ENCODE measurements around the gene COQ8A. TPM values are rescaled to one million over a fixed set of nuclear protein-coding genes. Genes with fewer than 3 reads are reported as not detected.
"Not testable (repeated sequence)": the region's sequence is repeated elsewhere in the genome, so short reads cannot be mapped to it uniquely, and the experiment has no call there.

COQ8A gene
- total RNA-seq, 1 donor from 2014 or later, result 17.5 TPM

GRCh38 chr1:226995365-226996332 lies 55.6 kb downstream of the COQ8A start:
- FAIRE-seq, result no peak
- no peak for DNase-seq (ENCODE audit: low spot score in 2 of 2)

GRCh38 chr1:226999579-226999978 lies 59.5 kb downstream of the COQ8A start:
- FAIRE-seq; DNase-seq (ENCODE audit: low spot score in 2 of 2): not testable (repeated sequence)

- no peak for DNase-seq (ENCODE audit: low spot score in 2 of 2)
These were observed 62.5 kb downstream of the COQ8A start for GRCh38 chr1:227002531-227003049.

GRCh38 chr1:227003165-227003564 lies 63.1 kb downstream of the COQ8A start:
- DNase-seq (ENCODE audit: low spot score in 2 of 2) (no peak), FAIRE-seq (no peak)

More at GRCh38 chr1:227002531-227003049, 62.5 kb downstream of the COQ8A start:
- FAIRE-seq, result no peak

- FAIRE-seq, result no peak
- DNase-seq (ENCODE audit: low spot score in 2 of 2), result no peak
These were observed 64.7 kb downstream of the COQ8A start for GRCh38 chr1:227004796-227005195.

- no peak for DNase-seq (ENCODE audit: low spot score in 2 of 2)
- FAIRE-seq, result no peak
These were observed 66.2 kb downstream of the COQ8A start for GRCh38 chr1:227006226-227006796.

GRCh38 chr1:227009937-227010336 lies 69.8 kb downstream of the COQ8A start:
- FAIRE-seq (no peak), DNase-seq (ENCODE audit: low spot score in 2 of 2) (no peak)

GRCh38 chr1:227010645-227011044 lies 70.6 kb downstream of the COQ8A start:
- FAIRE-seq (no peak), DNase-seq (ENCODE audit: low spot score in 2 of 2) (no peak)

GRCh38 chr1:227016990-227017389 lies 76.9 kb downstream of the COQ8A start:
- no peak for DNase-seq (ENCODE audit: low spot score in 2 of 2)
- no peak for FAIRE-seq

GRCh38 chr1:227032396-227032795 lies 92.3 kb downstream of the COQ8A start:
- FAIRE-seq (no peak), DNase-seq (ENCODE audit: low spot score in 2 of 2) (no peak)

GRCh38 chr1:227033880-227034279 lies 93.8 kb downstream of the COQ8A start:
- no peak for DNase-seq (ENCODE audit: low spot score in 2 of 2)
- no peak for FAIRE-seq

- FAIRE-seq, result no peak
- DNase-seq (ENCODE audit: low spot score in 2 of 2), result no peak
These were observed 95.2 kb downstream of the COQ8A start for GRCh38 chr1:227035316-227035715.

- DNase-seq (ENCODE audit: low spot score in 2 of 2) (no peak), FAIRE-seq (no peak)
These were observed 97.0 kb downstream of the COQ8A start for GRCh38 chr1:227037121-227037520.

Small RNA genes lying within 50 kb of the gene (small RNA-seq; reads per million reads assigned to genes)
- gene AL353689.1, result not detected

Other genes starting within 250 kb of the COQ8A start
- gene ITPKB, start 201.0 kb upstream of the COQ8A start, total RNA-seq, result 3.3 TPM
- gene PSEN2, start 69.7 kb upstream of the COQ8A start, total RNA-seq, result 33.4 TPM

Measured in frontal cortex (tissue), 4 donors.